Loucy (cell line): ENCODE data around the gene FHIT.

Source experiments
- H2AFZ ChIP-seq: fragments of 200-600 bp; sonication (generic); 2 replicates; pipeline ENCODE4 v1.6.0; 2016; ENCODE audit warnings: antibody characterized with exemption, mild to moderate bottlenecking, low read length, moderate library complexity
- H3F3A ChIP-seq: fragments of 200-600 bp; 2 replicates; pipeline ENCODE4 v1.6.0; 2016; ENCODE audit warnings: antibody characterized with exemption, low read depth, mild to moderate bottlenecking
- H3K27me3 ChIP-seq: fragments of 200-600 bp; sonication (generic); 2 replicates; pipeline ENCODE4 v1.6.1; 2014; ENCODE audit warnings: low read length, mild to moderate bottlenecking; ENCODE audit not compliant: insufficient read depth, poor library complexity, severe bottlenecking
- H3K36me3 ChIP-seq: fragments of 200-600 bp; sonication (generic); 2 replicates; pipeline ENCODE4 v1.6.1; 2016; ENCODE audit warnings: low read length; ENCODE audit not compliant: insufficient read depth
- H3K4me1 ChIP-seq: fragments of 200-600 bp; sonication (generic); 2 replicates; pipeline ENCODE4 v1.5.1; 2014; ENCODE audit warnings: low read length, mild to moderate bottlenecking; ENCODE audit not compliant: insufficient read depth, poor library complexity, severe bottlenecking
- H3K4me2 ChIP-seq: fragments of 200-600 bp; sonication (generic); 2 replicates; pipeline ENCODE4 v1.6.0; 2014; ENCODE audit warnings: antibody characterized with exemption, low read length, low read depth, mild to moderate bottlenecking; ENCODE audit not compliant: poor library complexity, severe bottlenecking
- H3K4me3 ChIP-seq: fragments of 200-600 bp; sonication (generic); 2 replicates; pipeline ENCODE4 v1.5.1; 2014; ENCODE audit warnings: low read length, mild to moderate bottlenecking, mixed read lengths; ENCODE audit not compliant: poor library complexity, severe bottlenecking
- H3K79me2 ChIP-seq: fragments of 200-600 bp; sonication (generic); 2 replicates; pipeline ENCODE4 v1.6.1; 2014; ENCODE audit warnings: low read length; ENCODE audit not compliant: insufficient read depth
- H3K9ac ChIP-seq: fragments of 200-600 bp; sonication (generic); 2 replicates; pipeline ENCODE4 v1.6.0; 2014; ENCODE audit warnings: mild to moderate bottlenecking, low read depth, low read length, moderate library complexity; ENCODE audit not compliant: poor library complexity, severe bottlenecking
- H3K9me2 ChIP-seq: fragments of 200-600 bp; sonication (generic); replicated peaks from 2 replicates; pipeline ENCODE4 v1.6.1; 2016; ENCODE audit warnings: low read depth, low read length, mixed read lengths
- H3K9me3 ChIP-seq: fragments of 200-600 bp; sonication (generic); 2 replicates; pipeline ENCODE4 v1.6.1; 2014; ENCODE audit warnings: mild to moderate bottlenecking, antibody characterized with exemption, low read length, low read depth; ENCODE audit not compliant: insufficient read depth
- H4K20me1 ChIP-seq: fragments of 200-600 bp; sonication (generic); 2 replicates; pipeline ENCODE4 v1.6.0; 2014; ENCODE audit warnings: antibody characterized with exemption, low read length, mild to moderate bottlenecking; ENCODE audit not compliant: insufficient read depth, poor library complexity, severe bottlenecking
- EZH2phosphoT487 ChIP-seq: fragments of 200-600 bp; IDR thresholded peaks from 2 replicates; pipeline ENCODE4 v1.6.1; 2018; ENCODE audit warnings: antibody characterized with exemption, mild to moderate bottlenecking, moderate library complexity, borderline replicate concordance
- TF ChIP-seq, protein P1 (sequence below): fragments of 200-600 bp; sonication (generic); conservative IDR thresholded peaks from 2 replicates; pipeline ENCODE4 v1.5.1; 2014; ENCODE audit warnings: mild to moderate bottlenecking, antibody characterized with exemption, low read length

FHIT gene

DNA sequence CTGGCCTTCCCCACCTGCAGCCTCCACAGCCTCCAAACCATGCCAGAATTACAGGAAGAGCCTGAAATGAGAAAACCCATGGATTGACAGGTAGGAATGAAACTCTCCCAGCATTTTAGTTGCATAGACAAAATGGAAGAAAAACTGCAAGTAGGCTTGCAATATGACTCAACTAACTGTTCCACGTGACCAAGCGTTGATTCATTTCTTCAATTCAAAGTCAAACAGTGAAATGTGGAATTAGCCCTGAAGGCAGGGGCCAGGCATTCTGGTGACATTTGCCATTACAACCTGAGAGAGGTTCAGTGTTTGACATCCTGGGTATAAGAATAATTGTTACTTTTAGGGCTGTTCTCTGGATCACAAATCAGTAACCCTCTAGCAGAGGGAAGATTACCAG is 1525.0 kb downstream of the FHIT start:
- Histone ChIP-seq H3K27me3 (no peaks in the 10 kb centered on the region), H3F3A (no peaks in the 10 kb centered on the region), H3K4me2 (no peak overlapping the region), H3K4me3 (no peak overlapping the region), H3K4me1 (peaks cover 36% of the 10 kb centered on the region), H2AFZ (no peak overlapping the region), H3K9me3 (no peaks in the 10 kb centered on the region), H3K9ac (no peak overlapping the region), H3K79me2 (no peaks in the 10 kb centered on the region), H4K20me1 (no peaks in the 10 kb centered on the region), H3K36me3 (no peaks in the 10 kb centered on the region), H3K9me2 (no peaks in the 10 kb centered on the region)
- TF ChIP-seq, protein P1, sequence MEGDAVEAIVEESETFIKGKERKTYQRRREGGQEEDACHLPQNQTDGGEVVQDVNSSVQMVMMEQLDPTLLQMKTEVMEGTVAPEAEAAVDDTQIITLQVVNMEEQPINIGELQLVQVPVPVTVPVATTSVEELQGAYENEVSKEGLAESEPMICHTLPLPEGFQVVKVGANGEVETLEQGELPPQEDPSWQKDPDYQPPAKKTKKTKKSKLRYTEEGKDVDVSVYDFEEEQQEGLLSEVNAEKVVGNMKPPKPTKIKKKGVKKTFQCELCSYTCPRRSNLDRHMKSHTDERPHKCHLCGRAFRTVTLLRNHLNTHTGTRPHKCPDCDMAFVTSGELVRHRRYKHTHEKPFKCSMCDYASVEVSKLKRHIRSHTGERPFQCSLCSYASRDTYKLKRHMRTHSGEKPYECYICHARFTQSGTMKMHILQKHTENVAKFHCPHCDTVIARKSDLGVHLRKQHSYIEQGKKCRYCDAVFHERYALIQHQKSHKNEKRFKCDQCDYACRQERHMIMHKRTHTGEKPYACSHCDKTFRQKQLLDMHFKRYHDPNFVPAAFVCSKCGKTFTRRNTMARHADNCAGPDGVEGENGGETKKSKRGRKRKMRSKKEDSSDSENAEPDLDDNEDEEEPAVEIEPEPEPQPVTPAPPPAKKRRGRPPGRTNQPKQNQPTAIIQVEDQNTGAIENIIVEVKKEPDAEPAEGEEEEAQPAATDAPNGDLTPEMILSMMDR = no peak
- TF ChIP-seq EZH2phosphoT487 = no peak

DNA sequence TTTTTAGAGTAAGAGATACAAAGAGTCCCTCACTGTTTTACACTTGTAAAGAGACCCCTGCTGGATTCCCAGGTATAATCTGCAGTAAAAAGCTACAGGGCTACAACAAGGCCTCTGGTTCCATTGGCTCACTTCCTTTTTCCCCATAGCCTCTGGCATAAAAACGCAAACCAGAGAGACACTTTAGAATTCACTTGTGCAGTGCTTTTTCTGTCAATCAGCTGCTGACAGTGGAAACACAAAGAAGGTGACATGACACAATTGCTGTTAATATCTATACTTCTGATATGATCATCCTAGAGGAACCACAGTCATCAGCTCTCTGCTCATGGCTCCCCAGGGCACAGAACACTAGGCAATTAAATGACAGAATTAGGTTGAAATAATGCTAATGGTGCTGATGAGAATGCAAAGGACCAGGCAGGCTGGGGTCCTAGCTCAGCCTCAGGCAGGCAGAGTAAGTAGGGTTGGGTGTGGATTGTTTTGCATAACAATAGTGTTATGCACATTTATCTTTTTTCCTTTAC is 1533.5 kb downstream of the FHIT start:
- no peaks in the 10 kb centered on the region for H3F3A ChIP-seq
- H3K4me1 ChIP-seq = peaks cover 8% of the 10 kb centered on the region
- no peaks in the 10 kb centered on the region for H3K36me3 ChIP-seq
- no peak overlapping the region for H3K4me3 ChIP-seq
- no peaks in the 10 kb centered on the region for H3K9me3 ChIP-seq
- H3K9ac ChIP-seq = no peak overlapping the region
- peak overlapping the region; percentile 41; the same call in 1 of the 2 replicates for H2AFZ ChIP-seq
- H3K27me3 ChIP-seq = no peaks in the 10 kb centered on the region
- H4K20me1 ChIP-seq = no peaks in the 10 kb centered on the region
- no peaks in the 10 kb centered on the region for H3K9me2 ChIP-seq
- TF ChIP-seq, protein P1 = peak; percentile 40
- TF ChIP-seq EZH2phosphoT487 = no peak
- H3K4me2 ChIP-seq = no peak overlapping the region
- H3K79me2 ChIP-seq = no peaks in the 10 kb centered on the region

DNA sequence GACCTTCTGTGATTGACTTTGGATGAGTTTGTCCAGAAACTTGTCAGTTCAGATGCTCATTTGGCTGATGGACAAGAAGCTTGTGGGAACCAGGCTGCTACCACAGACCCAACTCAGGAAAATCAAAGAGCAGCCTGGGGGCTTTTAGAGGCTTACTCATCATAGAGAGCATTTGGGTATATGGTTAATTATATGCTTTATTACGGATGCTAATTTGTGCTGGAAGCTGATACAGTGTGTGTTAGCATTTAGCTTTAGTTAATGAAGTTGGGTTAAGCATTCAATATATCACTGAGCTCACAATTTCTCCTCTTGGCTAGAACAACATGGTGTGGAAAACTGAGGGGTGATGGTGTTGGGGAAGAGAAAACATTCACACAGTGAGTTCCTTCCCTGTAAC is 1537.2 kb downstream of the FHIT start:
- no peaks in the 10 kb centered on the region for H3F3A ChIP-seq
- no peaks in the 10 kb centered on the region for H3K79me2 ChIP-seq
- H3K27me3 ChIP-seq = no peaks in the 10 kb centered on the region
- H3K4me1 ChIP-seq = peaks cover 34% of the 10 kb centered on the region
- H4K20me1 ChIP-seq = no peaks in the 10 kb centered on the region
- H2AFZ ChIP-seq = no peak overlapping the region
- no peak overlapping the region for H3K9ac ChIP-seq
- H3K4me3 ChIP-seq = no peak overlapping the region
- H3K4me2 ChIP-seq = no peak overlapping the region
- no peak for TF ChIP-seq EZH2phosphoT487
- TF ChIP-seq, protein P1 = no peak
- H3K9me3 ChIP-seq = no peaks in the 10 kb centered on the region
- no peaks in the 10 kb centered on the region for H3K9me2 ChIP-seq
- no peaks in the 10 kb centered on the region for H3K36me3 ChIP-seq
